Vagina (tissue), 2 donors: ENCODE results near the gene TNNC1.

Experiments
- CTCF ChIP-seq, 3 experiments: fragments of 450-650 bp in 2 of 3; fragments of 200-600 bp in 1 of 3; sonication (generic) in 1 of 3; IDR thresholded peaks; one replicate each; pipeline ENCODE4 v1.5.1; 2017 to 2019; ENCODE audit warnings: antibody characterized with exemption in 3 of 3, mild to moderate bottlenecking in 2 of 3, moderate library complexity in 2 of 3
- POLR2AphosphoS5 ChIP-seq, 2 donors: sonication (generic); formaldehyde crosslinking; IDR thresholded peaks; one replicate each; pipeline ENCODE4 v1.9.0; 2017; ENCODE audit warnings: antibody characterized with exemption in 2 of 2, mild to moderate bottlenecking in 2 of 2, low read depth in 1 of 2; ENCODE audit not compliant: insufficient read depth in 1 of 2

GRCh38 chr3:52403955-52404354 lies 49.9 kb downstream of the TNNC1 start:
- no peak for TF ChIP-seq CTCF (IDR thresholded peaks at IDR 0.05)
- no peak for TF ChIP-seq POLR2AphosphoS5 (IDR thresholded peaks at IDR 0.05; ENCODE audit: insufficient read depth in 1 of 2, low read depth in 1 of 2)
